ENCODE results near the gene KMT2B.

DNA sequence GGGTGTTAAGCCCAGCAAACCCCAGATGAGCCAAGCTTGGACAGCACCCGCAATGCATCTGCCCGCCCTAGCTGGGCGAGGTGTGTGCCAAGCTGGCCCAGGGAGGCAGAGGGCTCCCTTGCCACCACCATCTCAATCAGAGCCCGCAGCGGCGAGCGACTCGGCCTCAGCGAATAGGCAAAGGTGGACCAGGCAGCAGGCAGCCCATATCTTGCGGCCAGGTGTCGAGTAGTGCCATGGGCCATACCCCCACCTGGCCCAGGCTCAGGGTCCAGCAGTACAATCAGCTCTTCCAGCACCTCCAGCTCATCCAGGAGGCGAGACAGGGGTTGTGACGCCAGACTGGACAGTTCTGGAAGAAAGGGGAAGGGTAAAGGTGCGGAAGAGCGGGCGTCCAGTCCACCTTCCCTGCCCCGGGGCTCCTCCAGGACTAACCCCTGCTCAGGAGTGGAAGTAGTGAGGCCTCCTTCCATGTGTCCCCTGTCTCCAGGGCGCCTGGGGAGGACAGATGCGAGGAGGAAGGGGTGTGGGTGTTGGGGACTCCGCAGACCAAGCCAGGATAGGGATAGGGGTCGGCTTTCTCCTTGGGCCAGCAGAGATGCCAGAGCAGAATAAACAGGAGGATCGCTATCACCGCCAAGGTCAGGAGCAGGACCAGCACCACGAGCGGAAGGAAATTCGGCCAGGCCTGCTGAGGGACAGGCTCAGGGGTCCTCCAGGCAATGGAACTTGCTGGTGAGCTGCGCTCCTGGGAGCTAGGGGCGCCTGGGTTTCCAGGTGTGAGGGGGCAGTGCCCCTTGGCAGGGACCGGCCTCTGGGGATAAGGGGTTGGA lies 21.7 kb downstream of the KMT2B start:
- TF ChIP-seq, protein P1, sequence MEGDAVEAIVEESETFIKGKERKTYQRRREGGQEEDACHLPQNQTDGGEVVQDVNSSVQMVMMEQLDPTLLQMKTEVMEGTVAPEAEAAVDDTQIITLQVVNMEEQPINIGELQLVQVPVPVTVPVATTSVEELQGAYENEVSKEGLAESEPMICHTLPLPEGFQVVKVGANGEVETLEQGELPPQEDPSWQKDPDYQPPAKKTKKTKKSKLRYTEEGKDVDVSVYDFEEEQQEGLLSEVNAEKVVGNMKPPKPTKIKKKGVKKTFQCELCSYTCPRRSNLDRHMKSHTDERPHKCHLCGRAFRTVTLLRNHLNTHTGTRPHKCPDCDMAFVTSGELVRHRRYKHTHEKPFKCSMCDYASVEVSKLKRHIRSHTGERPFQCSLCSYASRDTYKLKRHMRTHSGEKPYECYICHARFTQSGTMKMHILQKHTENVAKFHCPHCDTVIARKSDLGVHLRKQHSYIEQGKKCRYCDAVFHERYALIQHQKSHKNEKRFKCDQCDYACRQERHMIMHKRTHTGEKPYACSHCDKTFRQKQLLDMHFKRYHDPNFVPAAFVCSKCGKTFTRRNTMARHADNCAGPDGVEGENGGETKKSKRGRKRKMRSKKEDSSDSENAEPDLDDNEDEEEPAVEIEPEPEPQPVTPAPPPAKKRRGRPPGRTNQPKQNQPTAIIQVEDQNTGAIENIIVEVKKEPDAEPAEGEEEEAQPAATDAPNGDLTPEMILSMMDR (IDR thresholded peaks at IDR 0.05): no peak
- TF ChIP-seq POLR2A (IDR thresholded peaks at IDR 0.05): no peak
- no peak for TF ChIP-seq POLR2AphosphoS5 (IDR thresholded peaks at IDR 0.05)
- TF ChIP-seq EP300 (IDR thresholded peaks at IDR 0.05): no peak
